HG03064 (cell line): Measurements from ENCODE around the gene RABAC1.

Experiments
- ATAC-seq: cut with Tn5 transposase; IDR thresholded peaks from one replicate; pipeline ENCODE4 v1.9.1; 2021; ENCODE audit warnings: low read depth; ENCODE audit not compliant: unreplicated experiment

The RABAC1 gene

DNA sequence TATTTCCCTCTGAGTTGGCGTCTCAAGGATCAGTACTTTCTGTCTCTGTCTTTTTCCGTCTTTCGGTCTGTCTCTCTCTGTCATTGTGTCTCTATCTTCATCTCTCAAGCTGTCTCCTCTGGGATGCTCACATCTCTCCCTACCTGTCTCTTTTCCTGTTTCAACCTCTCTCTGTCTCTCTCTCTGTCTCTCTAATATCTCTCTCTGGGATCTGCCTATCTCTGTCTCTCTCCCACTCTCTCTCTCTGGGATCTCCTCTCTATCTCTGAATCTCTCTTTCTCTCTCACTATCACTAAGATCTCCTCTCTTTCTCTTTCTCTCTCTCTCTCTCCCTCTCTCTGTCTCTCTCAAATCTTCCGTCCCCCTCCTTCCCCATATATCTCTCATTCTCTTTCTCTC lies 30.9 kb upstream of the RABAC1 start:
- no peak for ATAC-seq

DNA sequence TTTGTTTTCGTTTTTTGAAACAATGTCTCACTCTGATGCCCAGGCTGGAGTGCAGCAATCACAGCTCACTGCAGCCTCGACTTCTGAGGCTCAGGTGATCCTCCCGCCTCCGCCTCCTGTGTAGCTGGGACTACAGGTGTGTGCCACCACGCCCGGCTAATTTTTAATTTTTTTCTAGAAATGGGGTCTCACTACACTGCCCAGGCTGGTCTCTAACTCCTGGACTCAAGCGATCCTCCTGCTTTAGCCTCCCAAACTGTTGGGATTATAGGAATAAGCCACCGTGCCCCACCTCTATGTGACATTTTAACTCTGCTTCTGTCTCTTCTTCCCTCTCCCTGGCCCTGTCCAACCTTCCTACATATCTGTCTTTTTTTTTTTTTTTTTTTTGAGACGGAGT lies 29.8 kb upstream of the RABAC1 start:
- no peak for ATAC-seq

DNA sequence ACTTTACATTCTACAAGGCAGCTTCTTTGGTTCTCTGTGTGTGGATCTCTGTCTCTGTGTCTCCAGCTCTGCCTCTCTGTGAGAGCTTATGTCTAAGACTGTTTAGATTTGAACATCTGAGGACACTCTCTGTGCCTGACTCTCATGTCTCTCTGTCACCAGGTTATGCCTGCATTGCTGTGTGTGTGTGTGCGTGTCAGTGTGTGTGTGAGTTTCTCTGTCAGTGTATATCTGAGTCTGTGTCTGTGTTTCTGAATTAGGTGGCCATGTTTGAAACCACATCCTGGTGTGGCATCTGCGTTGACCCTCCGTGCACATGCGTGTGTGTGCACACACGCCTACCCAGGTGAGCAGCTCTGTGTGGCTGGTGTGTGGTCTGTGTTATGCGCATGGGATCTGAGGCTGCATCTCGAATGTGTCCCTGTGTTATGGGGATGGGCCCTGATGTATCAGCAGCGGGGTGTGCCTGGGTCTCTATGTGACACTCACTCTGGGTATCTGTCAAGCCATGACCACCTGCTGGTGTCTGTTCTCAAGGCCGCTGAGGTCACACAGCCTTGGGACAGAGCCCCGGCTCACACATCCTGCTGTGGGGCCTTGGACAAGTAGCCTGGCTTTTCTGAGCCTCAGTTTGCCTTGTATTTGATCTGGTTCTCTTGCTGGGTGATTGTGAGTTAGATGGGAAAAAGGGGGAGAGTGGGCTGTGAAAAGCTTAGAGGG lies 28.2 kb upstream of the RABAC1 start:
- ATAC-seq, result no peak

DNA sequence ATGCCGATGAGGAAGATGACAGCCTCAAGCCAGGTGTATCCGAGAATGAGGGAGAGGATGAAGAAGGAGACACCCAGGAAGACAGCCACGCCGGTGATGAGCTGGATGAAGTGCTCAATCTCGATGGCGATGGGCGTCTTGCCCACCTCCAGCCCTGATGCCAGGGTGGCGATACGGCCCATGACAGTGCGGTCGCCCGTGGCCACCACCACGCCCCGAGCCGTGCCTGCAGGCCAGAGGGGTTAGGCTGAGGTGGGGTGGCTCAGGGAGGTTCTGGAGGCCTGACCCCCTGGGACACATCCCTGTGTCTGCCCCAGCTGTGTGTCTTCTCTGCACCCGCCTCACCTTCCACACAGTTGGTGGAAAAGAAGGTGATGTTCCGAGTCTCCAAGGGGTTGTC lies 25.8 kb upstream of the RABAC1 start:
- no peak for ATAC-seq

DNA sequence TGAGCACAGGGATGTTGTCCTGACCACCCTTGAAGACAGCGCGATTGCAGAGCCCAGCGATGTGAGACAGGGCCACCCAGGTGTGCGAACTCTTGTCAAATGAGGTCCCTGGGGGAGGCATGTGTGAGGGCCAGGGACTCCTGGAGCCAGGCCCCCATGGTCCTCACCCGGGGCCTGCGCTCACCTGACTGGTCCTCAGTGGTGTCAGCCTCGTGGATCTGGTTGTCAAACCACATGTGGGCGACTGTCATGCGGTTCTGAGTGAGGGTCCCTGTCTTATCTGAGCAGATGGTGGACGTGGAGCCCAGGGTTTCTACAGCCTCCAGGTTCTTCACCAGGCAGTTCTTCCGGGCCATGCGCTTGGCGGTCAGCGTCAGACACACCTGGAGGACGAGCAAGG lies 22.6 kb upstream of the RABAC1 start:
- ATAC-seq, result no peak

DNA sequence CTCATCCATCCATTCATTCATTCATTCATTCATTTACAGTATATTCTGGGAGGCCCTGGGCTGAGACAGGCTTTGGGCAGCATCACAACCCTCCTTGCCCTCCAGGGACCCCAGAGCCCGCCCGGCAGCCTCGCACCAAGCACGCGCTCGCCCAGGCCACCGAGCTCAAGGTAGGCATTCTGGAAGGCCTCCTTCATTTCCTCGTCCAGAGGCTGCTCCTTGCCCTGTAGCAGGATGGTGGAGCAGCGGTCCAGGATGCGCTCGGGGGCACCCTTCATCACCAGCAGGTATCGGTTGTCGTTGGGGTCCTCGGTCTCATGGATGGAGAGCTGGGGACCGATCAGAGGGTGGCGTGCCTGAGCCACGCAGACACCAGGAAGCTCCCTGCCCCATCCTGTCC lies 19.3 kb upstream of the RABAC1 start:
- ATAC-seq, result no peak

DNA sequence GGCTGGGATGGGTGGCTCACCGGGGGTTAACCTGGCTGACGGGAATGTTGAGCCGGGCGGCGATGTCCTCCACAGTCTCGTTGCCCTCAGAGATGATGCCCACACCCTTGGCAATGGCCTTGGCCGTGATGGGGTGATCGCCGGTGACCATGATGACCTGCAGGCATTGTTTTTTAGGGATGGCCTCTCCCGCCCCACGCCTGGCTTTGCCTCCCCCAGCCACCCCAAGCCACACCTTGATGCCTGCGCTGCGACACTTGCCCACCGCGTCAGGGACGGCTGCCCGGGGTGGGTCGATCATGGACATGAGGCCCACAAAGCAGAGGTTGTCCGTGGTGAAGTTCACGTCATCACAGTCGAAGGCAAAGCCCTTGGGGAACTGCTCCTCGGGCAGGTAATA lies 18.8 kb upstream of the RABAC1 start:
- ATAC-seq, result no peak

DNA sequence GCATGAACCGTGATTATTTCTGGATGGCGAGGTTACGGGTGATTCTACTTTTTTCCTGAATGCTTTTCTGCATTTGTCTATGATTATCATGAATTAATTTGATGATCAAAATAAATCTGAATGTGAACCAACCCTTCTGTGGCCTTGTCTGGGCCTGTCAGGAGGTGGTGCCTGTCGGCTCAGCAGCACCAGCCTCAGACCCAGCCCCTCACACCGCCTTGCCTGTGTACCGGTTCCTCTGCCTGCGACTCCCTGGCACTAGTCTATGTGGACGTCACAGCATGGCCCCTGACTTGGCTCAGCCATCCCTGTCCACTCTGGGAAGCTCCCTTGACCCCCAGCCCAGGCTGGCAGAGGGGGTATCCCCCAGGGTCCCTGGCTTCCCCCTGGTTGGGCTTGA lies 15.5 kb upstream of the RABAC1 start:
- no peak for ATAC-seq

DNA sequence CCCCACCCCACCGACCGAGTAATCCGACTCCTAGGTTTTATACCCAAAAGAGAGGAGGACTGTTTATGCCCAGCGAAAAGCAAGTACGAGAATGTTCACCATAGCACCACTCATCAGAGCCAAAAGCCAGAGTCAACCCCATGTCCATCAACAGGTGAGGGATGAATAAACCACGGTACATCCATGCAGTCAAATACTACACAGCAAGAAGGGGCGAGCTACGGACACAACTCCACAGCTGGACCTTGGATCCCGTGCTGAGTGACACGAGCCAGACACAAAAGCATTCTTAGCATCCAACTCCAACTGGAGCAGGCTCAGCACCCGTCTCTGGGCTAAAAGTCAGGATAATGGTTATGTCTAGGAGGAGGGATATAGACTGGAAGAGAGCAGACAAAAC lies 12.2 kb upstream of the RABAC1 start:
- no peak for ATAC-seq

DNA sequence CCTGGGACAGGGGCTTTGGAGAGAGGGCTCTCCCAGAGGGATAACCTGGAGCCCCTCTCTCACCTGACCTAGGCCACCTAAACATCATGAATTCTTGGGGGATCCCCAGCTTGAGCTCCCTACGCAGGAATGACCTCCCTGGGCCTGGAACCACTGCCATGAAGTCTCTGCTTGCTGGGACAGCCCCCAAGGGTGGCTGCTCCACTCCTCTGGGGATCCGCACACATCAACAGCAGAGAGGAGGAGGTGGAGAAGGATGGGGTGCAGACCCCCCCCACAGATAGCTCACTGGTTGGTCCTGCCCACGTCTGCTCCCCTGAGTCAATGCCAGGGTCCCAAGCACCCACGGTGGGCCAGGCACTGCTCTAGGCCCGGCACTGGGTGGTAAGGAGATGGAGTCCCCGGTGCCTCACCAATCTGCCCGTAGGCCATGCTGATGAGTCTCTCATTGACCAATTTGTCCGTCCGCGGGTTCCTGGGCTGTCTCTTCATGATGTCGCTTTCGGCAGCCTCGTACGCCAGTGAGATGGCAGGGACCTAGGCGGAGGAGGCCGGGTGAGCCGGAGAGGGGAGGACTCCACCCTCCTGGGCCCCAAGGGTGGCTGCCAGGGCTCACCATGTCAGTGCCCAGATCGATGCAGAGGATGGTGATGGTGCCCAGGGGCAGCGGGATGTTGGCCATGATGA lies 10.8 kb upstream of the RABAC1 start:
- no peak for ATAC-seq

DNA sequence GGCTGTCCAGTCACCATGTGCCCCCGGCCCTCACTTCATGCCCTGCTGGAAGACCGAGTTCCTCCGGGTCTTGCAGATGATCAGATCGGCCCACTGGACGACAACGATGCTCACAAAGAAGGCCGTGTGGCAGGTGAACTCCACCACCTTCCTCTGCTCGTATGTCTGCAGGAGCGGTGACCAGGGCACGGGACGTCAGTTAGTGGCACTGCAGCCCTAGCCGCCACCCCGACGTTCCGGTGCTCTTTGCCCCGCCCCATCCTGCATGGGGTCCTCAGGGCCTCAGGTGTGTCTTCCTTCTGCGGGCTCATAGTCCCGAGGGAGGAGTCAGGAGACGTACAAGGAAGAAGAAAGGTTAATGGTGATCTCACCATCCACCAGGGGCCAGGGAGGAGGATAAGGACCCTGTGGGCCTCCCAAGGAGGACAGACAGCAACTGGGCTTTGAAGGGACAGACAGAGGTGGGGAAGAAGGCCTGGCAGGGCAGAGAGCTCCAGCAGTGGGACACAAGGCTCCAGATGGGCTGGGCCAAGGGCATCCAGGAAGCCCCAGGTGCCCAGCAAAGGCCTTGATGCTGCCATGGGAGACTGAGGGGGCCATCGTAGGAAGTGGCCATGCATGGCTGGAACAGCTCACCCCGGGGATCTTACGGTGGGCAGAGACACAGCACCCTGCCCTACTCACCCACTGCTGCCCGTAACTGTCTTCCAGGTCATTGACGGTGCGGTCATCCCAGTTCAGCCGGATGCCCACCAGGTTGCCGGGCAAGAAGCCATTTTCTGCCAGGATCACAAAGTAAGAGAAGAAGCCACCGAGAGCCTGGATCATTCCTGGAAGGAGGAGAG lies 9.9 kb upstream of the RABAC1 start:
- no peak for ATAC-seq

DNA sequence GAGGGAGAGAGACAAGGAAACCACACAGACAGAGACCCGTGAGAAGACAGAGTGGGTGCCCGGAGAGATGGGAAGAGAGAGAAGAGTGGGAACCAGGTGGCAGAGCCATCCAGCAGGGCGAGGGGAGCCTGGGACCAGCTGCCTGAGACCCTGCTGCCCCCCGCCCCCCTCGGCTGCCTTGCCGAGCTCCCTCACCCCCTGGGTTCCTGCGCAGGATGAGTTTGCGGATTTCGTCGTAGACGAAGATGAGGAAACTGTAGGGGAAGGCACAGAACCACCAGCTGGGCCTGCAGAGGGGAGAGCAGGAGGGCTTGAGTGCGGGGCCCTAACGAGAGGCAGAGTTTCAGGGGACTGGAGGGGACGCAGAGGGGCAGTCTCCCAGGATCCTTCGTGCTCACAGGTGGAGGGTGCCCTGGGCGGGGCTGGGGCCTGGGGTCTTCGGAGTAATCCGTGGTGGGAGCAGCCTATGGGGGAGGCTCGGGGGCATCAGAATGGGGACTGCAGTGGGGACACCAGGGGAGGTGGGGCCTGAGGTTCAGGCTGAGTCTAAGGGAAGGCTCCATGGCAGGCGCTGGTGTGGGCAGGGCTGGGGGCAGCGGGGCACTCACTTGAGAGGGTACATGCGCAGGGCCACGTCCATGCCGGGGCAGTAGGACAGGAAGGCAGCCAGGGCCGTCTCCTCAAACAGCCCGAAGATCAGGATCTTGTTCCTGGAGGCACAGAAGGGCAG lies 8.1 kb upstream of the RABAC1 start:
- ATAC-seq, result no peak

DNA sequence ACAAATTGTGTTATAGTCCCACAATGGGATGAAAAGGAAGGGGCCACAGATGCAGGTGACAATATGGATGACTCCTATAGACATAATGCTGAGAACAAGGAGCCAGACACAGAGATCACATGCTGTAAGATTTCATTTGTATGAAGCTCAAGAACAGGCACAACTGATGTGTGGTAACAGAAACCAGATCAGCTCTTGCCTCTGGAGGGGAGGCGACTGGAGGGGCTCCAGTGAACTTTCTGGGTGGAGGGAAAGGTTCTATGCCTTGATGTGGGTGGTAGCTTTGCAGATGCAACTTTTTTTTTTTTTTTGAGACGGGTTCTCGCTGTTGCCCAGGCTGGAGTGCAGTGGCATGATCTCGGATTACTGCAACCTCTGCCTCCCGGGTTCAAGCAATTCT lies 6.0 kb upstream of the RABAC1 start:
- no peak for ATAC-seq

DNA sequence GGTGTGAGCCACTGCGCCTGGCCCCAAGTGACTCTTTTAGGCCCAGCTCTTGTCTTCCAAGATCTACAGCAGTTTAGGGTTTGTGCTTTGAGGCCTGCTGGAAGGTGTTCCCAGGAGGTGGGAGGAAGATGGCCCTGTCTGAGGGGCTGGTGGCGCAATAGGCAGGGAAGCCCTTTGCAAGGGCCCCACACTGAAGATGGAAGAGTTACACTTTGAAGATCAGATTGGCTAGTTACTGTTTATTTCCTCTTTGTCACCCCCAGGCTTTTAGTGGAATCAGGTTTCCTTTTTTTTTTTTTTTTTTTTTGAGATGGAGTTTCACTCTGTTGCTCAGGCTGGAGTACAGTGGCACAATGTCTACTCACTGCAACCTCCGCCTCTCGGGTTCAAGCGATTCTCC lies 1.9 kb upstream of the RABAC1 start:
- no peak for ATAC-seq

DNA sequence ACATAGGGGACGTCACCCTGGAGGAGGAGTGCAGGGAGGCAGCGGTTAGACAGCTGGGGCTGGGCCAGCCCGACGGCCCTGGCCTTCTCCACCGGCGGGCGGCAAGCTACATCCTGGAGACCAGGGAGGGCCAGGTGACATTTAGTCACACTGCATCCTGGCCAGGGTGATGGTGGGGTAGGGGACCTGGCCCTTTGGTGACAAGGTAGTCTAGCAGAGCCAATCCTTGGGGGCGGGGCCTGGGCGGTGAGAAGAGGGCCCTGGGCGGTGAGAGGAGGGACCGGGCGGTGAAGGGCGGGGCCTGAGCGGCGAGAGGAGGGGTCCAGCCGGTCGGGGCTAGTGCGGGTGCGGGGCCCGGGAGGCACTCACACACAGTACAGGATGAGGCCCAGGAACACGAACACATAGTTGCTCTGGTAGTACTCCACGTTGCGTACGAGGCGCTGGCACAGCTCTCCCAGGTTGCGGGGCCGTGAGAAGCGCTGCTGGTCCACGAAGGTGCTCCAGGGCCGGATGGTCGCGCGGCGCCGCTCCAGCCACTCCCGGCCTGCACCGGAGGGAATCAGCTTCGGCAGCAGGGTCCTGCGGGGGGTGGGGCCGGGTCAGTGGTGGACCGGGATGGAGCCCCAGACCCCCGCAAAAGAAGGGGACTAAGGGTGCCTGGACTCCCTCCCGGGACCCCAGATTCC lies 610 bp downstream of the RABAC1 start:
- ATAC-seq, result peak; percentile 38

DNA sequence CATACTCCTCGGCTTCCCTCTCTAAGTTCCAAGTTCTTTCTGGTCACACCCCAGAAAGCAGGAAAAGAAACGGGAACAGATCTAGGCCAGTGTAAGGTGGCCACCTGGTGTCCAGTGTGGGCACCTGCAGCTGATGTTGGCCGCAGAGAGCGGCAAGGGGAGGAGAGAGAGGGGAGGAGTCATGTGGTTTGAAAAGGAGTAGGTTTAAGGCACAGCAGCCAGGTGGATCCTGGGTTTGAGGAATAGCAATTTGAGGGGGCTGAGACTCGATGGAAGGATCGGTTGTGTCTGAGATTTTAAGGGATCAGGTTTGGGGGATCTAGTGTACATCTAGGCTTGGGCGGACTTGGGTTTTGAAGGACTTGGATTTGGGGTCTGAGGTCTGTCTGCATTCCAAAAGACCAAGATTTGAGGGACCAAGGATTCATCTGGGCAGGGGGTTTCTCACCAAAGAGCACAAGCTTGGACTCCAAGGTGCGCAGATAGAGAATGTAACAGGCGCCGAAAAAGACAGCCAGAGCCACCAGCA lies 1.2 kb downstream of the RABAC1 start:
- ATAC-seq, result no peak

DNA sequence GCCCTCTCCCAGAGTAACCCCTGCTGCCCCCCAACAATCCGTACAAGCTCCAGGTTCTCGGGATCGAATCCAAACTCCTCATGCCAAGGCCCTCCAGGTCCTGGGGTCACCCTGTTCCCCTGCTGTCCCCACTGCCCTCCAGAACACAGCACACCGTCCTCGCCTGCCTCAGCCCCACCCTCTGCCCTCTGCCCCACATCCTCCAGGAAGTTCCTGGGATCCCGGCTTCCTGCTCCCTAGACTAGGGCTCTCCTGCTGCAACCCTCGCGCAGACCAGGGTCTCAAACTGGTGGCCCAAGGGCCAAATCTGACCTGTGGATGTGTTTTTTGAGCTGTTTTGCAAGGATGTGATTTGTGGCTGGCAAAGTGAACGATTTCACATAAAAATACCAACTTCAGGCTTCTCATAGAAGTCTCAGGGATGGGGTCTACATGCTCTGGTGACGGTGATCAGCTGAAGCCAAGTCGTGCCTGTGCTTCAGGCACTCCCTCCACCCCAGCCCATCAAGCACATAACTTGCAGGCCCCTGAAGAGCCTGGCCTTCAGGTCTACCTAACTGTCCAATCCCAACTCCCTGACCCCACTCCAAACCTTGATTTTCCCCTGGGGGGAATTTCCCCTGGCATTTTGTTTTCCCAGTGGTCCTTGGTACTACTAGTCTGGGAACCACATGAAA lies 1.8 kb downstream of the RABAC1 start:
- no peak for ATAC-seq

DNA sequence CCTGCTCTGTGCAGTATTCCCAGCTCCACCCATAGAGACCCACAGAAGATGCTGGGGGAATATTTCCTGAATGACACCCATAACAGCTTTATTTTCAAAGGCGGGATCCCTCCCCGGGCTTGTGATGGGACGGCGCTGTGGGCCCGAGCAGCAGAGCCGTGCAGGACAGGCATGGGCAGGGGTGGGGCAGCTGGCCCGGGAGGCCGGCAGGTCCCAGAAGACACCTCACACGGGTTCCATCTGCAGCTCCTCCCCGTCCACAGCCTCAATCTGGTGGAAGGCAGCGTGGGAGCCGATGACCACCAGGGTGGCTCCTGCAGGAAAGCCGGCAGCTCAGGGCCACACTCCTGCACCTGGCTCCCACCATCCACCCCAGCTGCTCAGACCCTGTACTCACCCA lies 2.5 kb downstream of the RABAC1 start:
- ATAC-seq, result no peak

DNA sequence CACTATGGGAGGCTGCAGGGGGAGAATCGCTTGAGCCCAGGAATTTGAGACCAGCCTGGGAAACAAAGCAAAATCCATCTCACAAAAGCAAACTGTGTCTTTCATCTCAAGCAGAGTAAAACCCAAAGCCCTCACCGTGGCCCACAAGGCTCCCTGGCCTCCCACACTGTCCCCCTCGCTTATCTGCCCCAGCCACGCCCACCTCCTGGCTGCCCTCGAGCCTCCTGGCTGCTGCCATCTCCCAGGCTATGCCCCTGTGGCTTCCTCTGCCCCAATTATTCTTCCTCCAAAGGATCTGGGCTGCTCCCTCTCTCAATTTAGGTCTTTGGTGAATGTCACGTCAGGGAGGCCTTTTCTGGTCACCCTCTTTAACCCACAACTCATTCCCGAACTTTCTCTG lies 3.6 kb downstream of the RABAC1 start:
- ATAC-seq, result no peak
